H1 (cell line): ENCODE measurements around the gene ARHGAP23. TPM values are rescaled to one million over a fixed set of nuclear protein-coding genes. Genes with fewer than 3 reads are reported as not detected.

Experiments used
- ATF3 ChIP-seq: IDR thresholded peaks from 2 replicates; pipeline ENCODE4 v1.6.1; 2011; ENCODE audit warnings: low read depth, mild to moderate bottlenecking, low read length; ENCODE audit not compliant: insufficient read depth
- BACH1 ChIP-seq: IDR thresholded peaks from 2 replicates; pipeline ENCODE4 v1.6.1; 2012; ENCODE audit warnings: low read length, improper control_type of control experiment
- CBX8 ChIP-seq: fragments of 300-800, 300-1000 bp; sonication (generic); IDR thresholded peaks from 2 replicates; pipeline ENCODE4 v1.7.1; 2016; ENCODE audit warnings: low read depth, low read length, borderline replicate concordance
- CHD7 ChIP-seq: fragments of 300-600 bp; sonication (generic); IDR thresholded peaks from 2 replicates; pipeline ENCODE4 v1.7.1; 2012; ENCODE audit warnings: low read length, moderate library complexity, mild to moderate bottlenecking, inconsistent platforms; ENCODE audit not compliant: insufficient replicate concordance
- HDAC6 ChIP-seq: IDR thresholded peaks from one replicate; pipeline ENCODE4 v1.7.1; 2012; ENCODE audit warnings: low read depth, mild to moderate bottlenecking, inconsistent platforms, low read length, moderate library complexity
- RNF2 ChIP-seq: fragments of 200-900, 300-1000 bp; sonication (generic); IDR thresholded peaks from 2 replicates; pipeline ENCODE4 v1.7.1; 2016; ENCODE audit warnings: borderline replicate concordance, low read depth, mild to moderate bottlenecking, antibody characterized with exemption, low read length; ENCODE audit not compliant: poor library complexity, severe bottlenecking; ENCODE audit errors: missing control alignments
- USF2 ChIP-seq: IDR thresholded peaks from 2 replicates; pipeline ENCODE4 v1.6.1; 2011; ENCODE audit warnings: low read length, improper control_type of control experiment
- polyA plus RNA-seq, 7 experiments: library from polyadenylated mRNA; depleted of rRNA in 3 of 7; stranded (reverse) in 5 of 7; unstranded in 2 of 7; fragments of >200 nt in 5 of 7; fragments of 200-250 nt in 2 of 7; gene quantifications; 1 replicate in 5 of 7; 2 replicates in 1 of 7; 4 replicates in 1 of 7; pipeline versions ENCODE4 v1.2.1 to v1.2.3, GENCODE V29; 2011 to 2013; ENCODE audit warnings: missing spikeins in 2 of 7, mixed read lengths in 2 of 7
- total RNA-seq: library from RNA; stranded (reverse); fragmentation: NEBNext Ultra II Directional; extraction: Animal tissue kit (Norgen Biotek cat#: 25700); gene quantifications from 2 replicates; pipeline ENCODE4 v1.2.1, GENCODE V29; 2021

ARHGAP23 gene
- total and polyA plus RNA-seq, 2 of the 8 experiments (the other 6 are each of a cell fraction or from before 2014, with no cell fraction given) = 16.3 to 107 TPM

- TF ChIP-seq CHD7 (no peak), ATF3 (peak; percentile 74; the same call in 1 of the 2 replicates), HDAC6 (no peak), USF2 (no peak), RNF2 (no peak), CBX8 (no peak), BACH1 (no peak)
Measured at GRCh38 chr17:38415250-38416194, 12.7 kb upstream of the ARHGAP23 start (continued).
